Islet of Langerhans (tissue), 1 donor: ENCODE results near the gene CDK5RAP3.
"Not testable (repeated sequence)": the region's sequence is repeated elsewhere in the genome, so short reads cannot be mapped to it uniquely, and the experiment has no call there.

Source experiments
- FAIRE-seq: peaks from one replicate; lab custom pipeline; 2011; peaks lifted over from hg19 to GRCh38; lab: Jason Lieb, UNC

The CDK5RAP3 gene

GRCh38 chr17:47970725-47971499 lies at the start of gene CDK5RAP3:
Gene CDK5RAP3 (plus strand): TSS chr17:47971113. CDS start chr17:47971147, 34 bp downstream.
- FAIRE-seq, result peak; percentile 47

GRCh38 chr17:47924785-47925677 lies 45.9 kb upstream of the CDK5RAP3 start:
- no peak for FAIRE-seq

- FAIRE-seq, result no peak
Observed at GRCh38 chr17:47925678-47925988, 45.3 kb upstream of the CDK5RAP3 start.

- FAIRE-seq, result no peak
Observed at GRCh38 chr17:47927821-47928400, 43.0 kb upstream of the CDK5RAP3 start.

- FAIRE-seq, result no peak
Observed at GRCh38 chr17:47928415-47928814, 42.5 kb upstream of the CDK5RAP3 start.

- FAIRE-seq, result no peak
Observed at GRCh38 chr17:47929218-47930000, 41.5 kb upstream of the CDK5RAP3 start.

- FAIRE-seq, result no peak
Observed at GRCh38 chr17:47931848-47932247, 39.1 kb upstream of the CDK5RAP3 start.

GRCh38 chr17:47934856-47935255 lies 36.1 kb upstream of the CDK5RAP3 start:
- no peak for FAIRE-seq

- FAIRE-seq, result not testable (repeated sequence)
Observed at GRCh38 chr17:47935468-47935867, 35.4 kb upstream of the CDK5RAP3 start.

- FAIRE-seq, result no peak
Observed at GRCh38 chr17:47935961-47936360, 35.0 kb upstream of the CDK5RAP3 start.

- FAIRE-seq, result no peak
Observed at GRCh38 chr17:47937941-47938340, 33.0 kb upstream of the CDK5RAP3 start.

- peak; percentile 96 for FAIRE-seq
Observed at GRCh38 chr17:47941246-47942095, 29.4 kb upstream of the CDK5RAP3 start, which contains the start of gene PNPO. Gene PNPO (plus strand): TSS chr17:47941571. CDS start chr17:47941676, 105 bp downstream.

- no peak for FAIRE-seq
Observed at GRCh38 chr17:47942096-47942510, 28.8 kb upstream of the CDK5RAP3 start.

- FAIRE-seq, result no peak
Observed at GRCh38 chr17:47942568-47942967, 28.3 kb upstream of the CDK5RAP3 start.

GRCh38 chr17:47945080-47945479 lies 25.8 kb upstream of the CDK5RAP3 start:
- FAIRE-seq, result no peak

GRCh38 chr17:47945529-47946508 lies 25.1 kb upstream of the CDK5RAP3 start:
- no peak for FAIRE-seq

- FAIRE-seq, result no peak
Observed at GRCh38 chr17:47946516-47946915, 24.4 kb upstream of the CDK5RAP3 start.

- FAIRE-seq, result peak; percentile 90
Observed at GRCh38 chr17:47946929-47947397, 23.9 kb upstream of the CDK5RAP3 start.

- FAIRE-seq, result no peak
Observed at GRCh38 chr17:47948706-47949196, 22.2 kb upstream of the CDK5RAP3 start.
